ENCODE data around the gene TM2D1.
"Not testable (repeated sequence)": the region's sequence is repeated elsewhere in the genome, so short reads cannot be mapped to it uniquely, and the experiment has no call there.

Gene TM2D1

DNA sequence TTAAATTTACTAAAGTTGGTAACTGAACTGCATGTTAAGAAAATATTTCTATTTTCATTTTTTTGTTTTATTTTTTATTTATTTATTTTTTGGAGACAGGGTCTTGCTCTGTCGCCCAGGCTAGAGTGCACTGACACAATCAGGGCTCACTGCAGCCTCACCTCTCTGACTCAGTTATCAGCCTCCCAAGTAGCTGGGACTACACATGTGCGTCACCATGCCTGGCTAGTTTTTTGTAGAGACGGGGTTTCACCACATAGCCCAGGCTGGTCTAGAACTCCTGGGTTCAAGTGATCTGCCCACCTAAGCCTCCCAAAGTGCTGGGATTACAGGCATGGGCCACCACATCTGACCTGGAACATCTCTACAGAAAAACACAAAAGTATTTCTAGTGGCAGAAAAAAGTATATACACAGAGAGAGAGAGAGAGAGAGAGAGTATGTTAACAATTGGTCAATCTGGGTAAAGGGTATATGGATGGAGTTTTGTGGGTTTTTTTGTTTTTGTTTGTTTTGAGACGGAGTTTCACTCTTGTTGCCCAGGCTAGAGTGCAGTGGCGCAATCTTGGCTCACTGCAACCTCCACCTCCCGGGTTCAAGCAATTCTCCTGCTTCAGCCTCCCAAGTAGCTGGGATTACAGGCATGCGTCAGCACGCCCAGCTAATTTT, 5.8 kb downstream of the TM2D1 start:
- DNase-seq (ENCODE audit: low spot score), result not testable (repeated sequence)

DNA sequence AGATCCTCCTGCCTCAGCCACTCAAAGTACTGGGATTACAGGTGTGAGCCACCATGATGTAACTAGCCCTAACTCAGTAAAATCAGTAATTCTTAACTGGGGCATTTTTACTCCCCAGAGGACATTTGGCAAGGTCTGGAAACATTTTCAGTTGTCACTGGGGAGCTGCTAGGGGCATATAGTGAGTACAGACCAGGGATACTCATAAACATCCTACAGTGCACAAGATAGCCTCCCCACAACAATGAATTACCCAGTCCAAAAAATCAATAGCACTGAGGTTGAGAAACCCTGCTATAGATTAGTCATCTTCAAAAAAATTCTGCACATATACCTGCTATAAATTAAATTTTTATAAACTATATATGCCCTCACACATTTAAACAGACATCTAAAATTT, 13.0 kb downstream of the TM2D1 start:
- no peak for DNase-seq (ENCODE audit: low spot score)

DNA sequence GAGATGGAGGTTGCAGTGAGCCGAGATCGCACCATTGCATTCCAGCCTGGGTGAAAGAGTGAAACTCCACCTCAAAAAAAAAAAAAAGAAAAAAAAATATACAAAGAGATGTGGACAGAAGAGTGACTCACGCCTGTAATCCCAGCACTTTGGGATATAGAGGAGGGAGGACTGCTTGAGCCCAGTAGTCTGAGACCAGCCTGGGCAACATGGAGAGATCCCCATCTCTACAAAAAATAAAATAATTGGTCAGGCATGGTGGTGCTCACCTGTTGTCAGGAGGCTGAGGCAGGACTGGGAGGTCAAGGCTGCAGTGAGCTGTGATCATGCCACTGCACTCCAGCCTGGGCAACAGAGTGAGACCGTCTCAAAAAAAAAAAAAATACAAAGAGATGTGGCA, 13.7 kb downstream of the TM2D1 start:
- not testable (repeated sequence) for DNase-seq (ENCODE audit: low spot score)

DNA sequence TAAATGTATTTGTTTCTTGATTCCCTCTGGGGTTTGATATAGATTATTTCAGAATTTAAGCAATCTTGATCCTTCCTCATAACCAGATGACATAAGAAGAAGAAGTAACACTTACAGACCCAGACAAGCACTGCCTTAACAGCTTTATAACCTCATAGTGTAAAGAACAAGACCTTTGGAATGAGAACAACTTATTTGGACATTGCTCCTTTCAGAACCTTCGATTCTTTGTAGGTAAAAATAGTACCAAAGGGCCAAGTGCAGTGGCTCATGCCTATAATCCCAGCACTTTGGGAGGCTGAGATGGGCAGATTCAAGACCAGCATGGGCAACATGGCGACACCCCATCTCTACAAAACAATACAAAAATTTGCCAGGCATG, 15.0 kb downstream of the TM2D1 start:
- no peak for DNase-seq (ENCODE audit: low spot score)

DNA sequence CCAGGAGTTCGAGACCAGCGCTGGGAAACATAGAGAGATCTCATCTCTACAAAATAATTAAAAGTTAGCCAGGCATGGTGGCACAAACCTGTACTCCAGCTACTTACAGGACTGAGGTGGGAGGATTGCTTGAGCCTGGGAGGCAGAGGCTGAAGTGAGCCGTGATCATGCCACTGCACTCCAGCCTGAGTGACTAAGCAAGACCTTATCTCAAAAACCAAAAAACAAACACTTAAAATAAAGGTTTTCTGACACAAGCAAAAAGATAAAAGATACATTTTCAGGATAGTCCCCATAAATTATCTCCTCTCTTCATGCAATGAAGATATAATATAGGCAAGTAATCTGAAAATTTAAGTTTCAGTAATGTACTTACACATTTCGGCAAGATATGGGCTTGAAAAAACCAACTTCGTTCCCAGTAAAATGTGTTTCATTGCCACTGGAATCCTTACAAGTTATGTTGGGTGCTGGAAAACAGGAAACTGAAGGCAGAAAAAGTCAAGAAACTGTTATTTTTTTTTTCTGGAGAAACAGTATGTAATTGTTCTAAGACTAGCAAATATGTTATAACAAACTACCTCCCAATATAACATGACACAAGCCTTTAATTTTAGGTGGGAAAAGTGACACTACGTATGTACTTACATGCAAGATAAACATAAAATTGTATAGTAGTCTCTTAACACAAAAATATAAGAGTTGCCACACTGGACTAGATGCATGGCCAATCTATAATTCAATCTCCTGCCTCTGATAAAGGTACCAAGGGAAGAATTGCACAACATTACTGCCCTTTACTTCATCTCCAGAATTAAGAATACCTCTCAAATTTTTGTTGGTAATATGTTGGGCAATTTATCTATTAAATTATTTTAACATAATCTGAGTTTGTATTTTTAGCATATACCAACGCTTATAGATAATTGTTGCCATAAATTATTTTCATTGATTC, 15.7 kb downstream of the TM2D1 start:
- DNase-seq (ENCODE audit: low spot score), result no peak

DNA sequence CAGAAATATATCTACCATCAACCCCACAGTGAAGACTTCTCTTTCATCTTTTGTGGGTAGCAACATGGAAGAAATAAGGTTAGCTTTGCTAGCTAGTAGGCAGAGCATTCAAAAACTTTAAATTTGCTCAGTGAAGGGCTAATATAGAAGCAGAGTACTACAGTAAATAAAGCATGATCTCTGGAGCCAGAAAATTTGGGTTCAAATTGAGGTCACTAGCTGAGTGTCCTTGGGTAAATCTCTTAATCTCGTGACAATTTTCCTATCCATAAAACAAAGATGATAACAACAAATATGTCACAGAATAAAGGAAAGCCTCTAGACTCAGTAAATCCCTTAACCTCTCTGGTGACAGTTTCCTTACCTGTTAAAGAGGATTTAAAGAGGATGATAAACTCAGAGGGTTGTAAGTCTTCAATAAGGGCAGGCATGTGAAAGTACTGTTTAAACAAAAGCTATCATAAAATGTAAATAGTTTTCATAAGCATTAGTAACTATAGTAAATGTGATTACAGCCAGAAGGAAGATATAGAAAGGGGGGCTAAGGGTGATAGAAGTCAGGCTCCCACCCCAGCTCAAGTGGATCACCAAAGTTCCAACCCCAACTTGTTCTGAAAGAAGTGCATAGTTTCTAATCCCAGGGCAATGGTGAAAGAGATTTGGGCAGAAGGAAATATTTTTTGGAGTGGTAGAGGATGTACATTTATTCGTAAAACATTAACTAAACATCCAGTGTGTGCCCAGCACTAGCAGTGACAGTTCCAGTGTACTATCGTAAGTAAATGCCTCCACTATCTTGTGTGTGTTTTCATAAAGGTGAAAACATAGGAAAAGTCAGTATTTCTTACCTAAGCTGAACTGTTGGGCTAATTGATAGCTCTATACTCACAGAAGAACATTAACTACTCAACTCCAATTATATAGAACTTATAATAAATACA, 24.8 kb downstream of the TM2D1 start:
- DNase-seq (ENCODE audit: low spot score), result no peak

DNA sequence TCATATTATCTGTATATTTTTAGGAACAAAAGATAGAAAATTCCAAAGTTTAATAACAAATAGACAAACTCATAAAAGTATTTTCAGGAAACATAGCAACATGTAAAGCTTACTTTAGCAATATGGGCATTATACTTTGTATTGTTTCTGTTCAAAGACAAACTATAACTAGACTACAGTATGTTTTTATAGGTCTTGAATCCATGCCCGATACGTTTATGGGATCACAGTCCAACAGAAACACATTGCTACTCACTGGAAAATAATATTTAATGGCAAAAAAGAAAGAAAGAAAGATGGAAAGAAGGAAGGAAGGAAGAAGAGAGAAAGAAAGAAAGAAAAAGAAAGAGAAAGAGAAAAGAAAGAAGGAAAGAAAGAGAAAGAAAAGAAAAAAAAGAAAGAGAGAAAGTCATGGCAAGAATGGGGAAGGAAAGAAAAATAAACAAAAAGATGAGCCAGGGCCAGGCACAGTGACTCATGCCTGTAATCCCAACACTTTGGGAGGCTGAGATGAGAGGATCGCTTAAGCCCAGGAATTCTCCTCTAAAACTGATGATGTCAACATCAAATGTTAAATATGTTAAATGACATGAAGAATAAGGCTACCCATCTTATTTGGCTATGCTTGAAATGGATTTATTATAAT, 32.7 kb downstream of the TM2D1 start:
- DNase-seq (ENCODE audit: low spot score), result no peak

DNA sequence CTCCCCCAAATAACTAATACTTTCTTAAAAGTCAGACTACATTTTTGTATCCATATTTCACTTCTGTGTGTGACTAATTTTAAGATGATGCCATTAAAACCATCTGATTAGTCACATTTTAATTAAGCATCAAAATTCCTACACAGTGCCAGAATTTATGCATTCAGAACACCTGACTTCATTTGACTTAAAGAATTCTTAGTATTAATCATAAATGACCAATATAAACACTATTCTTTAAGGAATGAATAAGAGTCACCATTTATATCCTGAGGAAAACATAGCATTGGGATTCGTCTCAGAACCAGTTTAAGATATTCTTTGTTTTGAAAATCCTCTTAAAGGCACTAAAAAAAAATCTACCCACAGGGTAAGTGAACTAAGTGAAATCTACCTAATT, 37.0 kb downstream of the TM2D1 start:
- DNase-seq (ENCODE audit: low spot score), result no peak

DNA sequence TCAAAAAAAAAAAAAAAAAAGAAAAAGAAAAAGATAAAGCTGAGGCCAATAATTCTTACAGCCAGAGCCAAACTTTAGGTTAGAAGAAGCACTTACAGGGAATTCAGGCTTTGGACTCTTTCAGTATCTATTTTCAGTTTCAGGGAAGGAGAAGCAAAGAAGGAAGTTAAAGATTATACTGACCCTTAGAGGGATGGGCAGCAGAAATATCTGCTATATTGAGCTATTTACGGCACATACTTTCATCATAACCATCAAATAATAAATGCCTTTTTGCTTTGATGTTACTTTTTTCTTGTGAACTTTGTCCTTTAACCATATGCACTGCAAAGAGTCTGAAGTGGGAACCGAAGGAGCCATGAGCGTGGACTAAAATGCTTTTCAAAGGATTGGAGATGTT, 42.0 kb downstream of the TM2D1 start:
- DNase-seq (ENCODE audit: low spot score), result no peak

DNA sequence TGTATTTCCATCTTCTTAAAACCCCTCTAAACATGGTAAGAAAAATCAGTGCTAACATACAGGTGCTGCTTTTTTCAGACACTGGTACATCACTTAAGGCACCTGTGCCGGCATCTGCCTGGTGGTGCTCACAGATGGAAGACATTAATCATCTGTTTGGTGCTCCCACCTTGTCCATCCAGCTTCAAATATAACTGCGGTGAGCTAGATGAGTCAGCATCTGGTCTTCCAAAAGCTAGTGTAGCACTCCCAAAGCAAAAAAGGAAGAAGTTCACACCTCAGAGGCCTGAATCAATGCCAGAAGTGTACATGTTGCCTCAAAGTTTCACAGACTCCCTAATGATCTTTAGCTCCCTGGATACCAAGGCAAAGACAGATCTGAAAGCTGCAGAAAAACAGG, 44.4 kb downstream of the TM2D1 start:
- no peak for DNase-seq (ENCODE audit: low spot score)

DNA sequence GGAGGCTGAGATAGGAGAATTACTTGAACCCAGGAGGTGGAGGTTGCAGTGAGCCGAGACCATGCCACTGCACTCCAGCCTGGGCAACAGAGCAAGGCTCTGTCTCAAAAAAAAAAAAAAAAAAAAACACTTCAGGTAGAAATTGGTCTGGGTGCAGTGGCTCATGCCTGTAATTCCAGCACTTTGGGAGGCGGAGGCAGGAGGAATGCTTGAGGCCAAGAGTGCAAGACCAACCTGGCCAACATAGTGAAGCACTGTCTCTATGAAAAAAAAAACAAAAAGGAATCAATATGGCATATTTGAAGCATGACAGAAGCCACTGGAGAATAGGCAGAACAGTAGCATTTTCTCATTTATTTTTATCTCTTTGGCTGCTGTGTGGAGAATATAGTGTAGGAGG, 48.1 kb downstream of the TM2D1 start:
- DNase-seq (ENCODE audit: low spot score), result not testable (repeated sequence)

DNA sequence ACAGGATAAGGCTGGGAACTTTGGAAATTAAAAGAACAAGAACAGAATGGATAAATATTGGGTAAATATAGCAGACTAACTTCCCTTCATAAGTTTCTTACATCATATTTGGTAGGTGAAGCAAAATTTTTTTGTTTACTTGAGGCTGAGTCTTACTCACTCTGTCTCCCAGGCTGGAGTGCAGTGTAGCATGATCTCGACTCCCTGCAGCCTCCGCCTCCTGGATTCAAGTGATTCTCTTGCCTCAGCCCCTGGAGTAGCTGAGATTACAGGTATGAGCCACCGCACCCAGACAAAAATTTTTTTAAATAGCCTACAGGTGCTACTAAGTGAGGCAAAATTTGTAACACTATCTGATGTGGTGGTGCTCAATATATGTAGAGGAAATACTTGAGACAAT, 50.7 kb downstream of the TM2D1 start:
- no peak for DNase-seq (ENCODE audit: low spot score)

DNA sequence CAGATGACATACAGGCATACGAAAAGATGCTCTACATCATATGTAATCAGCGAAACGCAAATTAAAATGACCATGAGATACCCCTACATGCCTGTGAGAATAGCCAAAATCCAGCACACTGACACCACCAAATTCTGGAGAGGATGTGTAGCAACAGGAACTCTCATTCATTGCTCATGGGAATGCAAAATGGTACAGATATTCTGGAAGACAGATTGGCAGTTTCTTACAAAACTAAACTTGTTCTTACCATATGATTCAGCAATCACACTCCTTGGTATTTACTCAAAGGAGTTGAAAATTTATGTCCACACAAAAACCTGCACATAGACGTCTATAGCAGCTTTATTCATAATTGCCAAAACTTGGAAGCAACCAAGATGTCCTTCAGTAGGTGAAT, 52.6 kb downstream of the TM2D1 start:
- DNase-seq (ENCODE audit: low spot score), result no peak

DNA sequence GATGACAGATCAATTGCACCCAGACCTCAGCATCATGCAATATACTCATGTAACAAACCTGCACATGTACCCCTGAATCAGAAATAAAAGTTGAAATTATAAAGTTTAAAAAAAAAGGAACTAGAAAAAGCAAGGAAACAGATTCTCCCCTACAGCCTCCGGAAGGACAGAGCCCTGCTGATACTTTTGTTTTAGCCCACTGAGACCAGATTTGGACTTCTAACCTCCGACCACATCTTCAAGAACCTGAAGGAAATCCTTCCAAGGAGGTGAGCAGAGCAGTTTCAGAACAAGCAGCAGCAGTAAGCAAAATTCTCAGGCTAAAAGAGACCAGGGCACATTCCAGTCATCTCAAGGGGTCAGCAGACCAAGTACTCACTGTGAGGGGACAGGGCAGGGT, 54.5 kb downstream of the TM2D1 start:
- DNase-seq (ENCODE audit: low spot score), result no peak

DNA sequence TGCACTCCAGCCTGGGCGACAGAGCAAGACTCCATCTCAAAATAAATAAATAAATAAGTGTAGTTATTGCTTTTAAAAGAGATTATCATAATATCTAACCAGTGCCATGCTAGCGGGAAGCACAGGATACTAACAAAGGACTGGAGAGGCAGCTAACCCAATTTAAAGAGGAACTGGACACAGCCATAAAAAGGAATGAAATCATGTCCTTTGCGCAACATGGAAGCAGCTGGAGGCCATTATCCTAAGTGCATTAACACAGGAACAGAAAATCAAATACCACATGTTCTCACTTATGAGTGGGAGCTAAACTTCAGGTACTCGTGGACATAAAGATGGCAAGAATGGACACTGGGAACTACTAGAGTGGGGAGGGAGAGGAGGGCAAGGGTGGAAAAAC, 54.9 kb downstream of the TM2D1 start:
- no peak for DNase-seq (ENCODE audit: low spot score)

DNA sequence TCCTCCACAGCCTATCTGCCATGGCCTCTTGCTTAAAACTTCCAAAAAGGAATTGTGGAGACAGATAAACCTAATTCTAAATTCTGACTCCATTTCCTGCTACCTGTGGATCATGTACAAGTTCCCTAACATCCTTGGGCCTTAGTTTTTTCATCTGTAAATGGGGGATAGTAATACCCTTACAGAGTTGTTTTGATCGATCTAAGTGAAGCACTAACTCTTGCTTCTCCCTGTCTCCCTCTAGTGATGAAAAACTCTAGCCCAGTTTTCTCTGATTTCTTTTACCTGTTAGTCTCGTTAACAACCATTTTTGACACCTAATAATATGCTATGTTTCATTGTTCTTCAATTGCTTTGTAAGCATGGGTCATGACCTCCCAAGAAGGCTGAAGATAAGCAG, 65.9 kb downstream of the TM2D1 start:
- DNase-seq (ENCODE audit: low spot score), result no peak

DNA sequence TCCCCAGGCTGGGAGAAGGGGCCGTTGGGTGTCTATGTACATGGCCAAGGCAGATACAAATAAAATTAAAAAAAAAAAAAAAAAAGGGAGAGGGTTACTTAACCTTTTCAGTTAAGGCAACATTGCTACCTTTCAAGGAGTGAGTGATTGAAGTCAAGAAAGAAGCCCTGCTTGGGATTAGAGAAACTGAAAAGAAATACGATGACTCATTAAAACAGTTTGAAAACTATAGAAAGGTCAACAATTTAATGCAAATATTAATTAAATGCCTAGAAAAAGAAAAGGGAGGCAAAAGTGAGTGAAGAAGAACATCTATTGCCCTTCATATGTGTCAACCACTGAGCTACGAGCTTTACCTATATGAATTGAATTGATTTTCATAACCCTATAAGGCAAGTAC, 69.5 kb downstream of the TM2D1 start:
- no peak for DNase-seq (ENCODE audit: low spot score)

DNA sequence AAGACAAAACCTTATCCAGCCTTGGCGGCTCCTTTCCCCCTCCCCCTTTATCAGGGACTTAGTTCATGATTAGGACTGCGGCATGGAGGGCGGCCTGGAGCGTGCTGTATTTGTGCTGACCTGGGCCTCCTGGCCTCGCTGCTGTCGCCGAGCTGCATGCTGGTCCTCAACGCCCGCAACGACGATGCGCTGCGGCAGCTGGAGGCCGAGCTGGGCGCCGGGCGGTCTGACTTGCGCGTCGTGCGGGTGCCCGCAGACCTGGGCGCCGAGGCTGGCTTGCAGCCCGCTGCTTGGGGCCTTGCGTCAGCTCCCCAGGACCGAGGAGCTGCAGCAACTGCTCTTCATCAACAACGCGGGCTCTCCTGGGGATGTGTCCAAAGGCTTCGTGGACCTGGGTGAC, 70.9 kb downstream of the TM2D1 start:
- no peak for DNase-seq (ENCODE audit: low spot score)

DNA sequence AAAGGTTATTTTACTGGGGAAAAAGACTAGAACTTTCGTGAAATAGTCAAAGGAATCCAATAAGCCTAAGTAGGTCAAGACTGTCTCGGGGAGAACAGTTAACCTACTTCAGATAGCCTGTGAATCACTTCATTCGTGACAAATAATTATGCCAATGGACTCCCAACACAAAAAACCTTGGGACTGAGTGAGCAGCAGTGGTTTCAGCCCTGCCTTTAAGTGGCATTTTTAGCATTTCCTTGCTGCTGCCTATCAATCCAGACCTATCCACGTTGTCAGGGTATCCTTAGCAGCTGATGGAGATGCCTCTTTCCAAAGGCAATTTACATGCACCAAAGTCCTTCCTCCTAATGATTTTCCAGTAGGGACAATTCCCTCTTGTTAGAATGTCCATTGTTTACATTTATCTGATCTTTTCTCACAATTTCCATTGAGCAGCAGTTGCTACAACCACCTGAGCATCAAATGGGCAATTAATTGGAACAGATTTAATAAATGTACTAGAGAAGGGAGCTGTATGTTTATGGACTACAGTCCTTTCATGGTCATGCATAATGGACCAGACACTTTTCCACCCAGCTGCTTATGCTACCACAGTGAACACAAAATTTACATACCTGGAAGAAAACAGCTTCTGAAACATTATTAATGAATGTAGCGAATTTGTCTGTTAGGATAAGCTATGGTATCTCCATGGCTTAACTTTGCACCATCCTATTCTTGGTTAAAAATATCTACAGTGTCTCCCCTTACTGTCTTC, 75.8 kb downstream of the TM2D1 start:
- DNase-seq (ENCODE audit: low spot score), result no peak

DNA sequence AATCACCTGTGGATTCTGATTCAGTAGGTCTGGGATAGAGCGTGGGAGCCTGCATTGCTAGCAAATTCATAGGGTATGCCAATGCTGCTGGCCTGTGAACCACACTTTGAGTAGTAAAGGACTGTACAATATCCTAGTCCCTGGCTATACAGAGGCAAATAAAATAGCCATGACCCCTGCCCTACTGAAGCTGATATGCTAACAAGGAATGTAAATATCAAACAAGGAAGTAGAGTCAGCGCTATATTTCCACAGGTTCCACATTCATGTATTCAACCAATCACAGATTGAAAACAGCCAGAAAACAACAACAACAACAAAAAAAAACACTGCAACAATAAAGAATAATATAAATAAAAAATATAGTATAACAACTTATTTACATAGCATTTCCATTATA, 77.8 kb downstream of the TM2D1 start:
- no peak for DNase-seq (ENCODE audit: low spot score)

DNA sequence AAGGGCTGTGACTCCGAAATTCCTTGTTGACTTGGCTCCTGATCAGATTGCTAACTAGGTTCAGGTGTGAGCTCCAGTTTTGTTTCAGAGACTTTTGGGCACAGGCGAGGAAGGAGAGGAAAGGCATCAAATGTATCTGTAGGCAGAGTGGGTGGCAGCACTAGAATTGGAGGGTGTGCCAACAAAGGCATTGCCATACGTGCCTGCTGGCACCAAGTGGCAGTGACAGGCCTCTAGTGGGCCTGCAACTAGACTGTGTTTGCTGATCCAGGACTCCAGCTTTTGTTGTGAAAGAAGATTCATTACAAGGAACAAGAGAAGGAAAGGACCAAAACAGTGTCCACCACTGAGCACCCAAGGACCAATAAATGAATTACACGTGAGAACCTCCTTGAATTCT, 79.5 kb downstream of the TM2D1 start:
- DNase-seq (ENCODE audit: low spot score), result no peak

Data from CD4-positive, alpha-beta T cell treated with Interleukin-6 at 100 ng/mL for 8 hours (primary cell).